HG03565 (cell line): ENCODE data around the gene DND1.
"Not testable (repeated sequence)": the region's sequence is repeated elsewhere in the genome, so short reads cannot be mapped to it uniquely, and the experiment has no call there.

Experiments used
- ATAC-seq: cut with Tn5 transposase; IDR thresholded peaks from one replicate; pipeline ENCODE4 v1.9.1; 2021; ENCODE audit warnings: mild to moderate bottlenecking, moderate library complexity; ENCODE audit not compliant: unreplicated experiment

Gene DND1

GRCh38 chr5:140631831-140632365 is 41.5 kb downstream of the DND1 start:
- peak; percentile 25 for ATAC-seq

GRCh38 chr5:140631036-140631417 is 42.3 kb downstream of the DND1 start:
- no peak for ATAC-seq

GRCh38 chr5:140630292-140631035 is 42.9 kb downstream of the DND1 start:
- ATAC-seq = no peak

GRCh38 chr5:140628711-140629110 is 44.7 kb downstream of the DND1 start:
- no peak for ATAC-seq

GRCh38 chr5:140627972-140628371 is 45.4 kb downstream of the DND1 start:
- no peak for ATAC-seq

GRCh38 chr5:140624886-140625285 is 48.5 kb downstream of the DND1 start:
- not testable (repeated sequence) for ATAC-seq

- not testable (repeated sequence) for ATAC-seq
These were observed 50.3 kb downstream of the DND1 start for GRCh38 chr5:140623061-140623460.

GRCh38 chr5:140622301-140622700 is 51.1 kb downstream of the DND1 start:
- ATAC-seq = no peak
